CD4-positive, alpha-beta T cell treated with Interleukin-10 for 1 hour (primary cell): ENCODE results near the gene SPATA21.

Experiments
- DNase-seq: peaks from one replicate; pipeline ENCODE4 v3.0.0-alpha.2; 2020

Gene SPATA21

DNA sequence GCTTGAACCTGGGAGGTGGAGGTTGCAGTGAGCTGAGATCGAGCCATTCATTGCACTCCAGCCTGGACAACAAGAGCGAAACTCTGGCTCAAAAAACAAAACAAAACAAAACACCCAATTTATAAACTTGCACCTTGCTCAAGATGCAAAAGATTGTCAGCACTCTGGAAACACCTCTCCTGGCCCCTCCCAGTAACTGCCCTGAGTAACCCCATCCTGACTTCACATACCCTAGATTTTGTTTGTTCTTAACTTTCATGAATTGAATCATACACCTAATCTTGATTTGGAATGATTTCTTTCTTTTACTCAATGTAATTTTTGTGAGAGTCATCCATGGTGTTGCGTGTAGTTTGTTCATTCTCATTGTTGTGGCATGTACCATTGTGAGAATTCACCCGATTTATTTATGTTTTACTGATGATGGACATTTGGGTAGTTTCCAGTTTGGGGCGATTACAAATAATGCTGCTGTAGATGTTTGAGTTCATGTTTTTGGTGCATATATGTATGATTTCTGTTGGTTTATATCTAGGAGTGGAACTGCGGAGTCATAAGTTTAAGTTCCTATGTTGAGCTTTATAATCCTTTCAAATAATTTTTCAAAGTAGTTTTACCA, 13.7 kb upstream of the SPATA21 start:
- no peak for DNase-seq

DNA sequence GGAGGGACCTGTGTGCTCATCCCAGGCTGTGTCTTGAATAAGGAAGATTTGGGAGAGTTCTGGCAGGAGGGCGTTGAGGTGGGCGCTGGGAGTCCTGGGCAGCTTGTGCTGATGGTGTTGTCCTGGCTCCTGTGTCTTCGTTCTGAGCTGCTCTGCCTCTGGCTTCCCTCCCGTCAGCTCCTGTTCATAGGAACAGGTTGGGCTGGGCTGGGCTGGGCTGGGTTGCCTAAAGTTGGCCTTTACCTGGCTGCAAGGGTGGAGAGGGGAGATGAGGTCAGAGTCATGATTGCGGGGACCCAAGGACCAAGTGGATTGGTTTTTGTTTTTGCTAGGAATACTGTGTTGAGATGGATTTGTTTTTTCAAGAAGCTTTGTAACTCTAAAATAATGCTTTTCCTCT, 12.4 kb upstream of the SPATA21 start:
- no peak for DNase-seq

DNA sequence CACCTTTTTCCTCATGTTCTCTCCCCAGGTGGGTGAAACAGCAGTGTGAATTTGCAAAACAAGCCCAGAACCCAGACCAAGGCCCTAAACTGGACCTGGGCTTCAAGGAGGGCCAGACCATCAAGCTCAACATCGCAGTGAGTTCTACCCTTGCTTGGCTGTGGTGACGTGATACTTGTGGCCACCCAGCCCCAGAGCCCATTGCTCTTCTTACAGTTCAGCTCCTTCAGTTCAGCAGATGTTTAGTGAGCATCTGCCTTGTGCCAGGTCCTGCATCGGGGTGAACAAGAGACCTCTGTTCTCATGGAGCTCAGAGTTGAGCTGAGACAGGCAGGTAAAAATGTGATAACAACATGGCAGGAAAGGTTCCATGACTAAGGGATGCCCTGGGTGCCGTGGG, 11.8 kb upstream of the SPATA21 start:
- DNase-seq, result no peak

DNA sequence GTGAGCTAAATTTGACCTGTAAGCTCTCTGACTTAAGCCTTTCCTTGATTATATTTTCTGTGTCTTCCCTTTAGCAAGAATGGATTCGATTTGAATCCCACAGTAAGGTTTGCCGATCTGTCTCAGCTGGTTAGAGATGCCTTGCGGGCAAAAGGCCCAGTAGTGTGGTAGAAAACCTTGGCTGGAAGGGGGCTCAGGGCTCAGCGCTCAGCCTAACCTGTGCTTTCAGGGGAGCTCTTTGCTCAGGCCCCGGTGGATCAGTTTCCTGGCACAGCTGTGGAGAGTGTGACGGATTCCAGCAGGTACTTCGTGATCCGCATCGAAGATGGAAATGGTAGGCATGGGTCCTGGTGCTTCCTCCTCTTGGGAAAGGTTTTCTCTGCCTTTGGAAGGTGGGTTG, 10.4 kb upstream of the SPATA21 start:
- no peak for DNase-seq

DNA sequence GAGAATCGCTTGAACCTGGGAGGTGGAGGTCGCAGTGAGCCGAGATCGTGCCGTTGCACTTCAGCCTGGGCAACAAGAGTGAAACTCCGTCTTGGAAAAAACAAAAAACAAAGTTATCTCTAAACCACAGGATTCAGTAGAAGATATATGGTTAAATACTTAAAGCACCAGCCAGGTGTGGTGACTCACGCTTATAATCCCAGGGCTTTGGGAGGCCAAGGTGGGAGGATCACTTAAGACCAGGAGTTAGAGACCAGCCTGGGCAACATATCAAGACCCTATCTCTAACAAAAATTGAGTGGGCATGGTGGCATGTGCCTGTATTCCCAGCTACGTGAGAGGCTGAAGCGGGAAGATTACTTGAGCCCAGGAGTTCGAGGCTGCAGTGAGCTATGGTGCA, 8.9 kb upstream of the SPATA21 start:
- no peak for DNase-seq

DNA sequence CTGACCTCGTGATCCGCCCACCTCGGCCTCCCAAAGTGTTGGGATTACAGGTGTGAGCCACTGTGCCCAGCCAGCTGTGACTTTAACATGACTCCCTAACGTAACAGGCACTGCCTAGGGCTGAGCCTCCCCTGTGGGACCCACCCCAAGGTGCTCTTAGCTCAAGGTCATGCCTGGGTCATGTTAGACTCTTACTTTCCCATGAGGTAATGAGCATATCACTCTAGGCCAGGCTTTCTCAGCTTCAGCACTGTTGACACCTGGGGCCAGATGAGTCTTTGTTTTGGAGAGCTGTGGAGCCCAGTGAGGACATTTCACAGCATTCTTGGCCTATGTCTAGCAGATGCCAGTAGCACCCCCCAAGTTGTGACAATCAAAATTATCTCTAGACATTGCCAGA, 7.8 kb upstream of the SPATA21 start:
- DNase-seq, result no peak

DNA sequence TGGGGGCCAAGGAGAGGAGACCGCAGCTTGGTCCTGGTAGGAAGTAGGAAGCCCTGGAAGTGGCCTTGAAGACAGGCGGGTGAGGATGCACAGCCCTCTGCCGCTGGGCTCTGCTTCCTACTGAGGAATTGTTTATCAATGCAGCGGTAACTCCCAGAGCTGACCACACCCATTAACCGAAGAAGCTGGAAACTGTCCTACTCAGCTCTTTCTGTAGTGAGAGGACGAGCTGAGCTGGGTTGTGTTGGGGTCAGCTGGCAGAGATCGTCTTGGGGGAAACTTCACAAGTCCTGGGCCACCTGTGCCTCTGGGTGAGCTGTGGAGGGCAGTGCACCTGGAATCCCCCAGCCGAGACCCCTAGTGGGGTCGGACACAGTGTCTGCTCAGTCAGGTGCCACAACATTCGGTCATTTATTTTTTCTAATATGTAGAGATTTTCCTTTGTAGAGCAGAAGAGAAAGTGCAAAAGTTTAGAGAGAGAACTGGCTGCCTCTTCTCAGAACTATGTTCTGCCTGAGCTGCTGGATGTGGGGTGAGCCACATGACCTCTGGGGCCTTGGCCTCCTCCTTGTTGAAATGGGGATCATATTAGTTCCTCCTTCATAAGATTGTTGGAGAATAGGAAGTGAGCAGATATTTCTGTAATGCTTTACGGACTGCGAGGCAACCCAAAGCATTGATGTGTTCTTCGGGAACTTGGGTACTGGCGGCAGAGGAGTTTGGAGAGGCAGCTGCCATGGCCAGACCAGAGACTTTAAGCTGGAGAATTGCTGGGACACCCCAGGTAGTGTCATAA, 6.9 kb upstream of the SPATA21 start:
- no peak for DNase-seq

- no peak for DNase-seq
These were observed 5.7 kb upstream of the SPATA21 start for GRCh38 chr1:16442941-16443340.

DNA sequence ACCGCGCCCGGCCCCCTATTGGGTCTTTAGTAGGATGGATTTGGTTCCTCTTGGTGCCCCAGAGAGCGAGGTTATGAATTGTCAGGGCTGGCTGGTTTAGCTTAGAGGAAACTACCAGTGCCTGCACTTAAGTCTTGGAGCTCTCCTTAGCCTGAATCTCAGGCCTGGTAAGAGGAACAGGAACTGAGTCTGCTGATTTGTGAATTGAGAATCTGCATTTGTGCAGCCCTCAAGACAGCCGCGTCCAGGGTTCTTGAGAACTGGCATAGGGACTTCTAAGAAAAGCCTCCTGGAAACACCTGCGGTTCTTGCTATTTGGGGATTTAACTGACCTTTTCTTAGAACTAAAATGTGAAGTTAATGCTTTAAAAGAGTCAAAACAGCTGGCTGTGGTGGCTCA, 5.0 kb upstream of the SPATA21 start:
- no peak for DNase-seq

GRCh38 chr1:16441282-16441665, 4.0 kb upstream of the SPATA21 start:
- DNase-seq, result no peak

DNA sequence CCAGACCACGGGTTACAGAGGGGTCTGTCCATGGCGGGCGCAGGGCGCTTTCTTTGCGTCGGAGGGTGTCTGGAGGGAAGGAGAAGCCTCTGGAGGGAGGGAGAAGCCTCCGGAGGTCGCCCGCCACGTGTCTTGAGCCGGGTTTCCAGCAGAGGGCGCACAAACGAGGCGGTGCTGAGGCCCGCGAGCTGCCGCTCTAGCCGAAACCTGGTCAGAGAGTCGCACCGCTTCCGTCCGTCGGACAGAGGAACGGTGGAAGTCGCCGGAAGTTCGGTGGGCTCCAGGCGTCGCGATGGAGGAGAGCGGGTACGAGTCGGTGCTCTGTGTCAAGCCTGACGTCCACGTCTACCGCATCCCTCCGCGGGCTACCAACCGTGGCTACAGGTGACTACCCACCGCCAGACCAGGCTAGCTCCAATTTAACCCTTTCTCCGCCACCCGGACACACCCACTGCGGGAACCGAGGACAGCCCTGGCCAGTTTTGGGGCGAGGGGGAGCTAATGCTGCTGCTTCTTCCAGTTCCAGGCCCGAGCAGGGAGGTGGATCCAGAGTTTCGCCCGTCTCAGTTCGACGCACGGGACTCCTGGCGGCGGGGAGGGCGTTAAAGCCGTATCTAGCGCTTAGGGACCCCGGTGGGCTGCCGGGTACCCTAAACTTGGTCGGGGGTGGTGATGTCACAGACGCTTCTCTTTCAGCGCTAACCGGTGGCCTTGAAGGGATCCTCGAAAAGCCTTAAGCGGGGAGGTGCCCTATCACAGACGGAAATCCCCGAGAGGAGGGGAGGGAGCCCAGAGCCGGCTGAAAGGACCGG, 3.5 kb upstream of the SPATA21 start, which contains the start of gene NECAP2:
TSS of gene NECAP2 (plus strand) at position 255 of the 812 bp plus-strand sequence. CDS start at position 293, 38 bp downstream.
- DNase-seq, result peak; percentile 93

DNA sequence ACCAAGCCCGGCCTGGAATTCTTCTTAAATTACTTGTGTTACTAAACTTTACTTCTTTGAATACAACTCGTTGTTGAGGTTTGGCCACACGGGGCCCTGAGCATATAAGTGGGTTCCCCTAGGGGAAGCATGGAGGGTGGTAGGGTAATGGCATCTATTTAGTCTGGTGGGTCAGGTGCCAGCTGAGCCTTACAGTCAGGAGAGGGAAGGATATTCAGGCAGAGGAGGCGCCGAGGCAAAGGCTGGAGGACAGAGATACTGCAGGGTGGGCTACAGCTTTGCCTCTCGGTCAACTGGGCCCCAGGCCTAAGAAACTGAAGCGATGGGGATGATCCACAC, 2.9 kb upstream of the SPATA21 start:
- no peak for DNase-seq

DNA sequence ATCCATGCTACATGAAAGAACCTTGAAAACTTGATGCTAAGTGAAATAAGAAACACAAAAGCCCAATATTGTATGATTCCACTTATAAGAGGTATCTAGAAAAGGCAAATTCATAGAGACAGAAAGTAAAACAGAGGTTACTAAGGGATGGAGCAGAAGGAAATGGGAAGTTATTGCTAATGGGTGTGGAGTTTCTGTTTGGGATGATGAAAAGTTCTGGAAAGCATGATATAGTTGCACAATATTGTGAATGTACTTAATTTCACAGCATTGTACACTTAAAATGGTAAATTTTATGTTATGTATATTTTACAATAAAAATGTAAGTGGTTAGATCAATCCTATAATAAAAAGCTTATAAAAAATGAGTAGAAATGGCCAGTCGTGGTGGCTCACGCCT, 1.7 kb upstream of the SPATA21 start:
- no peak for DNase-seq

DNA sequence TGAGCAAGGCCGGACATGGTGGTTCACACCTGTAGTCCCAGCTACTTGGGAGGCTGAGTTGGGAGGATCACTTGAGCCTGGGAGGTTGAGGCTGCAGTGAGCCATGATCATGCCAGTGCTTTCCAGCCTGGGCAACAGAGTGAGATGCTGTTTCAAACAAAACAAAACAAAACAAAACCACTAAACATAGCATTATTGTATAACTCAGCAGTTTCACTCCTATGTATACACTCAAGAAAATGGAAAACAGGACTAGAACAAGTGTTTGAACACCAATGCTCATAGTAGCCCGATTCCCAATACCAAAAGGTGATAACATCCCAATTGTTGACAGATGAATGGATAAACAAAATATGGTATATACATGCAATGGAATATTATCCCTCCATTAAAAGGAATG, 1.3 kb upstream of the SPATA21 start:
- no peak for DNase-seq

DNA sequence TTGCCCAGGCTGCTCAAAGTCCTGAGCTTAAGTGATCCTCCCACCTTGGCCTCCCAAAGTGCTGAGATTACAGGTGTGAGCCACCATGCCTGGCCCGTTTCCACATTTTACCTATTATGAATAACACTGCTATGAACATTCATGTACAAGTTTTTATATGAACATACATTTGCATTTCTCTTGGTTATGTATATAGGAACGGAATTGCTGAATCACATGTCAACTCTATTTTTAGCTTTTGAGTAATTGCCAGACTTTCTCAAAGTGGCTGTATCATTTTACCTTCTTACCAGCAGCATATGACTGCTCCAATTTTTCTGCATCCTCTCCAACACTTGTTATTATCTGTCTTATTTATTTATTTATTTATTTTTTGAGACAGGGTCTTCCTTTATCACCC, 2.7 kb downstream of the SPATA21 start:
- no peak for DNase-seq

- DNase-seq, result no peak
These were observed 3.2 kb downstream of the SPATA21 start for GRCh38 chr1:16434007-16434406.

DNA sequence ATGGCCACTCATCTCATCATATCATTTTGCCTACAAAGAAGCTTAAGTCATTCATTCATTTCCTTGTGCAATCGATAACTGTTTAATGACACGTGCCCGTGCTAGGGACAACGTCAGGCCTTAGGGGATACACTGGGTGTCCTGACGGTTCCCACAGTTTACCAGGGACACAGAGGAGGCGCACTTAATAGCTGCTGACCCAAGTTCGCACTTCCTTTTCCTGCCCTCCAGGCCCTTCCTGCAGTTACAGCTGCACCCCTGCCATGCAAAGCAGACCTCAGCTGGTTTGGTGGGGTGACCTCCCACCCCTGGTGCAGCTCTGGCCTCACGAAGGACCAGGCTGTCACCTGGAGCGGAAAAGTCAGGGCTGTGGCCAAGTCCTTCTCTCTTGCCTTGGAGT, 4.2 kb downstream of the SPATA21 start:
- DNase-seq, result no peak

GRCh38 chr1:16430606-16431005, 6.6 kb downstream of the SPATA21 start:
- DNase-seq, result no peak

- DNase-seq, result no peak
These were observed 11.8 kb downstream of the SPATA21 start for GRCh38 chr1:16425125-16426025.

GRCh38 chr1:16422041-16422440, 15.2 kb downstream of the SPATA21 start:
- DNase-seq, result no peak

GRCh38 chr1:16421201-16421600, 16.0 kb downstream of the SPATA21 start:
- peak; percentile 16 for DNase-seq

- peak; percentile 69 for DNase-seq
These were observed 16.7 kb downstream of the SPATA21 start for GRCh38 chr1:16420424-16421118.
